Measurements from ENCODE around the gene PGS1.
A peak's percentile ranks its signal among the peaks of the same experiment; 100 is the strongest.

The PGS1 gene

DNA sequence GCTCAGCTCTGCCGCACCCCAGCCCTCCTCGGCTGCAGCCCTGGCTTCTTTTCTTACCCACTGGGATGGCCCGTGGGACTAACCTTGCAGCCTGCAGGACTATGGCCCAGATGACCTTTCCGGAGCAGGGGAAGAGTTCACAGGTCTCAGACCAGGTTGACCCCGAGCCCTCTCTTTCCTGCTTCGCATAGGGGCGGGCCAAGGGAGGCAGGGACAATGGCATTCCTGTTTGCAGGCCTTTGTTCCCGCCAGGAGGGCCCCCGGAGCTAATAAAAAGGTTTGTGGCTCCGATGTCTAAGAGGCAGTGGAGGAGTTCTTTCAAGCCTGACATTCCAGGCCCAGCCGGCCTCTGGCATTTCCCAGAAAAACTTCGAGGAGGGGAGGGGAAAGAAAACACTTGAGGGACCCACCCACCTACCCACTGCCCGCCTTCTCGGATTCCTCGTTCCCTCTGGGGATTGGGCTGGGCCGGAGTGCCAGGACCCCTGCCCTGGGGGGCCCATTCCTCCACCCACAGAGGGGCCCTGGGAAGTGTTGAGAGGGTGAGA lies 12.8 kb upstream of the PGS1 start:
- DNase-seq = no peak

DNA sequence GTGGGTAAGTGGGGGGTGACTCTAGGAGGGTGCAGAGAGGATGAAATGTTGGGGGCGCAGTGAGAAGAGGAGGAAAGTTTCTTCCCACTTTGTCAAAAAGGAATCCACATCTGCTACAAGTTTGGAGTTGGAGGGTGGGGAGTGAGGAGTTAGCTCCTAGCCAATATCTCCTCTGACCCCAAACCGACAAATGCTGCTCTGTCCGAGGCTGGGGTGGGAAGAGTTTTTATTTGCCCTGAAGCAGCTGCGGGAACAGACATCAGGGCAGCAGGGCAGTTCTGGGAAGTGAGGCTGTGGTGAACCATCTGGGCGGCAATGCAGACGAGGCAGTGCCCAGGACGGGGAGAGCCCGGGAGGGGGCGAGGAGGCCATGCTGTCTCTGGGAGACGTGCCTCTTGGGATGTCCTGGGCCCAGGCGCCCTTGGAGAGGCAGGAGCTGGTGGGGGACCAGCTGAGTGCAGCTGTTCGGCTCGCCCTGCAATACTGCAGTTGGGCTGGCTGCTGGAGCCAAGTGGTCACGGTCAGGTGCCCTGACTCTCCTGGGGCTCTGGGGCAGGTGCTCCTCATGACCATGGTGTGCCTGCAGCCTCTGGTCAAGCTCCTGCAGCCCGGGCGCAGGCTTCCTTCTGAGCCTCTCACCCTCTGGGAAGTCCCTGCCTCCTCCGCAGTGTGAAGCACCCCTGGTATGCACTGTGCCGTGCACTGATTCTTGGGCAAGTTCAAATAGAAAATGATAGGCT lies 12.2 kb upstream of the PGS1 start:
- DNase-seq = no peak

DNA sequence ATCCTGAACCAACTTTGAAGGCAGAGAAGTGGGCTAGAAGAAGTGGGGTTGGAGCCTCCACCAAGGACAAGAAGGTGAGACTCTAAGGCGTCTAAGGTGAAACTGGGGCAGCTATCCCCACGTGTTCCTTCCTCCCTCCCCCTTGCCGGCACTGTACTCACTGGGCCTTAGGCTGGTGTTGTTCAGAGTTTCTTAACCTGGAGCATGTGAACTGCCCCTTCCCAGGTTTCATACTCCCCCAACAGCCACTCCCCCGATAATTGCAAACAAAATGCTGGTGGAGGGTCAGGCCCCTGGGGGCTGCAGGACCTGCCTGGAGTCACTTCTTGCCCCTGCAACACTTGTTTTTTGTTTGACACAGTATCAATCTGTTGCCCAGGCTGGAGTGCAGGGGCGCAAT lies 11.3 kb upstream of the PGS1 start:
- DNase-seq = no peak

DNA sequence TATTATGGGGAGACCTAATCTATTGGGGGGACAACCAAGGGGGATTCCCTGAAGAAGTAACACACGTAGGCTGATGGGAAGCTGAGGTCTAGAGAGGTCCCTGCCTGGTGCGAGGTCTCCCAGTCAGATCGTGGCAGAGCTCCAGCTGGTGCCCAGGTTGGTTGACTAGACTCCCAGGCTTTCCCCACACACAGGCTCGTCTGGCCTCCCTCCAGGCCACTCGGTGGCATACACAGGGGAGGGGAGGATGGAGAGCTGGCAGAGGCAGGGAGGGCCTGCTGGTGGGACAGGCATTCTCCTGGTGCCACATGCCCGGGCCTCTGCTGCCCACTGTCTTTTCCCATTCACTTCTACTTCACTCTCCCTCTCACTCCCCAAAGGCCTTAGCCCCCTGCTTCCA lies 10.1 kb upstream of the PGS1 start:
- no peak for DNase-seq

DNA sequence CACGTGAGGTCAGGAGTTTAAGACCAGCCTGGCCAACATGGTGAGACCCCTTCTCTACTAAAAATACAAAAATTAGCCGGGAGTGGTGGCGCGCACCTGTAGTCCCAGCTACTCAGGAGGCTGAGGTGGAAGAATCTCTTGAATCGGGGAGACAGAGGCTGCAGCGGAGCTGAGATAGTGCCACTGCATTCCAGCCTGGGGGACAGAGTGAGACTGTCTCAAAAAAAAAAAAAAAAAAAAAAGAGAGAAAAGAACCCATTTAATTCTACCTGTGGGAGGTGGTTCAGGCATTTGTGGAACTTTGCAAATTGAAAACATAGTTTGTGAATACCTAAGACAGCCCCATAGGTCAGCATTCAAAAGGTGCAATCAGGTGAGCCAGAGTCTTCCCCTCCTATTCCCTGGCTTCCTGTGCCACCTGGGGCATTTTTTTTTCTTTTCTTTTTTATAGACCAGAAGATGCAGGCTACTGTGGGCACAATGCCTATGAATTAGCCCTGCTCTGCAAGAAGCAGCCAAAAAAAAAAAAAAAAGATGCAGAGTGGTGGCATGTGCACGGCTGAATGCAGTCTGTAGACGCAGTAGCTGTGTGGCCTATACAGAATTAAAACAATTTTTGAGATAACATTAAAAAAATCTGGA lies 9.5 kb upstream of the PGS1 start:
- no peak for DNase-seq

DNA sequence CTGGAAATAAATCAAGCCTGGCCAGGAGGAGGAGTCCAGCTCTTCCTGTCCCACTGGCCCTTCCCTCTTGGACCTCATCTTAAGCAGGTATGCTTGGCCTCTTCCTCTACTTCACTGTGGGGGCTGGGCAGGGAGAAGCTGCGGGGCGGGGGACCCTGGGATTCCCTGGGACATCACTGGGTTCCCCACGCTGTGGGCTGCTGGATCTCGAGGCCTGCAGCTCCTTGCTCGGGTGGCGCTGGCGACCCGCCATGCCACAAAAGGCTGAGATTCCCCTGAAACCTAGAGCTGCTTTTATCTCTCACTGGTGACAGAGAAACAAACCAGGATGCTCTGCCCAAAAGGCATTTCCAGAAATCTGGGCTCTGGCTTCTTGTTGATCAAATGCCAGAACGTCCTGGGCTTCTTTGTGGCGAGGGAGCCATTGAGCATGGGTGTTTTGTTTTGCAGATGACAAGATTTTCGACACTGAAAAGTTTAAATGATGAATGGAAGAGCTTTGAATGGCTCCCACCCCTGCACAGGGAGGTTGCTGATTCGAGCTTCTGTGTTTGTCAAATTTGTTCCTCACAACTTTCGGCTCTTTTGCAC lies 8.6 kb upstream of the PGS1 start:
- no peak for DNase-seq

DNA sequence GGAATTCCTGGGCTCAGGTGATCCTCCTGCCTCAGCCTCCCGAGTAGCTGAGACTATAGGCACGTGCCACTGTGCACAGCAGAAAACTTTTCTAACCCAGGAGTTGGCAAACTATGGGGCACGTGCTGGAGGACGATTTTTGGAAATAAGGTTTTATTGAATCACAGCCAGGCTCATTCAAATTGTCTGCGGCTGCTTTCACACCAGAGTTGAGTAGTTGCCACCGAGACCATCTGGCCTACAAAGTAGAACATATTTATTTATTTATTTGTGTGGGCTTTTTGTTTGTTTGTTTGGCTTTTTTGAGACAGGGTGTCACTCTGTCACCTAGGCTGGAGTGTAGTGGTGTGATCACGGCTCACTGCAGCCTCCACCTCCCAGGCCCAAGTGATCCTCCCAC lies 7.4 kb upstream of the PGS1 start:
- no peak for DNase-seq

DNA sequence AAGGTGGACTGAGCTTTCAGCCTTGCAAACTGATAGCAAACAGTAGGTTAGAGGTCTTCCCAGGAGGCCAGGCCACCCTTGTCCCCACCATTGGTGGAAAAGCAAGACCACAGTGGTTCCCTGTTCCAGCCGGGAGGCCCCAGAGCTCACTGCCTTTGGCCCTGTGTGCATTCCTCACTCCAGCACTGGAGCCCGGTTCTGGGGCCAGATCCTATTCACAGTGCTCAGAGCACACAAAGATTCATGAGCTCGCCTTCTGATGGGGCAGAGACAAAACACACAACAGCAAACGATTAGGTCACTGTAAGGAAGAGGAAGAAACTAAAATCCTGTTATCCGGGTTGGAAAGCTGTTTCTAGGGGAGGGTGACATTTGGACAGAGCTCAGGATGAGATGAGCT lies 5.6 kb upstream of the PGS1 start:
- DNase-seq = no peak

DNA sequence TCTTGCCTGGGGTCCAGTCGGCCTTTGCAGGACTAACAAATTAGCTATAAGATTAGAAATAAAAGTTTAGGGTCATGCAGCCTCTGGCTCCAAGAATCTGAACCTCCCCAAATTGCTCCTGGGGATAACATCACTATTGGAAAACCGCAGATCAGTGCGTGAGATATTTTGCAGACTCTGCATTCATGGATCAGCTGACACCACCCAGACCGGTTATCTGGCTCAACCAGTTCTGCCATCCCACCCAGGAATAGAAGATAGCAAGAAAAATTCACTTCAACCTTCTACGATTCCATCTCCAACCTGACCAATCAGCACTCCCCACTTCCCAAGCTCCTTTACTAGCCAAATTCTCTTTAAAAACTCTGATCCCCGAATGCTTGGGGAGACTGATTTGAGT lies 4.3 kb upstream of the PGS1 start:
- no peak for DNase-seq

DNA sequence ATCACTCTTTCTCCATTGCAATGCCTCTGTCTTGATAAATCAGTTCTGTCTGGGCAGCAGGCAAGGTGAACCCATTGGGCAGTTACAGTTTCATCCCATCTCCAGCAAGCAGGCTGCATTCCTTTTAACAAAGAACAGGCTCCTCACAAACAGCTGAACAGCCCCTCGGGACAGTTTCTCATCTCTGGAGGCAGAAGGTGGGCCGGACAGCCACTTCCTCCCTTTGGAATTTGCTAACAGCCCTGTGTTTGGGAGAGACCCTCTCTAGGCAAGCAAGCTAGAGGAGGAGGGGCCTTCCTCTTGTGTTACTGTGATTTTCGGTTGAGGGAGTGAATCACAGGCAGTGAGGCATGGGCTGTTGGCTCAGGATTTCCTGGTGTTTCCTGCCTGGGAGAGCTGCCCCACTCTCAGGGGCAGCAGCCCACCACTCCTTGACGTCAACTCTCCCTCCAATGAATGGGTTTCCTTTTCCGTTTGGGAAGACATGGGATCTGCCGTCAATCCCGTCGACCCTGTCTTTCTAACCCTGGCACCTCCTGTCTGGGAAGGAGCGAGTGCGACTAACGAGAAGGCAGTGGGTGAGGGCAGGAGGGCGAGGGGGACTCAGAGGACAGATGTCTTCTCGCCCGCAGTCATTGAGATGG lies 3.7 kb upstream of the PGS1 start:
- peak; percentile 60 to 76 (median 61) for DNase-seq

DNA sequence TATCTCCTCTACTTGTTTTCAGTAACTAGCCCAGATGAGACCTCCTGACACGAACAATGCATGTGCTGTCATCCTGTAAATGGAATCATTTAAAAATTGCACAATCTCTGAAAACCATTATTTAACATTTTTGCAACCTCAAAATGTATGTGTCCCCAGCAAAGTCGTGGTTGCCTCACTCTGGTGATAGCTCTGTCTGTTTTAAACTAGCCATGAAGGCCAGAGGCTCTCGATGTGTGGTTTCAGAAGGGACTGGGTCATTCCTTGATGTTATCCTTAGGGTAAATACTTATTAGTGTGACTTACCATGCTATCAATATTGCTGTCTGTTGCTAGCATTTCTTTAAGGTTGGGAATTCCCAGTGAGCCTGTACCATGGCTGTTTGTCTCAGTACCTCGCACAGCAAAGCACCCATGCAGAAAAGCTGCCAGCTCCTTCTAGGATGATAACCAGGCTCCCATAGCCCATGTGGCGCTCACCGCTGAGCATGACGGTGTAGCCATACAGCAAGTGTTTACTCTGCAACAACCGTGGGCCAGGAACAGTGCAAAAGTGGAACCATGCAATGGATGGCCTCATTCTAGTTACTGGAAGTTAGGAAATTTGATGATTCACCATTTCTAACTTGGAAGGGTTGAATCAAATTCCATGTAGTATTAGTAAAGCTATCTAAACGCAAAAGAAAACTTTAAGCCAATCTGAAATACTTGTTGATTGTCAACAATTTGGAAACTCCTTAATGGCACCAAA lies 2.9 kb upstream of the PGS1 start:
- DNase-seq = peak; percentile 90 to 98 (median 96)

DNA sequence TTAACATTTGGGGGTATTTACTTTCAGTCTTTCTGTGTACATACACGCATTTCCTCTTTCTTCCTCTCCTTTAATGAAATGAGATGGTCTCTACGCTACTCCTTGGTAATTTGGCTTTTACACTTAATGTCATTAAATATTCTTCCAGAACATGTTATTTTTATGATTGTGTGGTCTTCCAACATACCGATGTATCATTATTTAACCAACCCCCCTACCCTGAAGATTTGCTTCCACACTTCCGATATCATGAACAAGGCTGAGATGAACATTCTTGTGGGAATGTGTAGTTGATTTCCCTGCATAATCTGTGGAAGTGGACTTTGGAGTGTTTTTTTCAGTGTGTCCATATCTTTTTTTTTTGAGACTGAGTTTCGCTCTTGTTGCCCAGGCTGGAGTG lies 2.3 kb upstream of the PGS1 start:
- DNase-seq = no peak

DNA sequence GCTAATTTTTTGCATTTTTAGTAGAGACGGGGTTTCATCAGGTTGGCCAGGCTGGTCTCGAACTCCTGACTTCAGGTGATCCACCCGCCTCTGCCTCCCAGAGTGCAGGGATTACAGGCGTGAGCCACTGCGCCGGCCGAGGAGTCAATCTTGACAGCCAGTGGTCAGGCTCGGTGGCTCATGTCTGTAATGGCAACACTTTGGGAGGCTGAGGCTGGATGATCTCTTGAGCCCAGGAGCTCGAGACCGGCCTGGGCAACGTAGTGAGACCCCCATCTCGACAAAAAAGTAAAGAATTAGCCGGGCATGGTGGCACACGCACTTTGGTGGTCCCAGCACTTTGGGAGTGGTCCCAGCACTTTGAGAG lies 608 bp upstream of the PGS1 start:
- DNase-seq = no peak

DNA sequence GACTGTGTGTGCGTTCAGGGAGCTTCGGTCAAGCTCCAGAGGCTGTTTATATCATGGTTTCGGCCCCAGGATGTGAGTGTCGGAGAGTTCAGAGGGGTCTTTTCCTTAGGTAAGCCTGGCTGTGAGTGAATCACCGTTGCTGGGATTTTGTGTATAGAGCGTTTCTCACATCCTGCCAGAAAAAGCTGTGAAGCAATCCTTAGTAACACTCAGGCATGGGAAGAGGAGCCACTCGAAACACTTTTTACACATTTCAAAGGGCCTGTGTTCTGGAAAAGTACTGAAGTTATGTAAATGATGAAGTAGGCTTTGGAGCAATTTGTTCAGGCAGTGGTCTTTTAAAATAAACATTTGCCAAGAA lies 662 bp downstream of the PGS1 start:
- DNase-seq = peak; percentile 64 to 92 (median 75)

DNA sequence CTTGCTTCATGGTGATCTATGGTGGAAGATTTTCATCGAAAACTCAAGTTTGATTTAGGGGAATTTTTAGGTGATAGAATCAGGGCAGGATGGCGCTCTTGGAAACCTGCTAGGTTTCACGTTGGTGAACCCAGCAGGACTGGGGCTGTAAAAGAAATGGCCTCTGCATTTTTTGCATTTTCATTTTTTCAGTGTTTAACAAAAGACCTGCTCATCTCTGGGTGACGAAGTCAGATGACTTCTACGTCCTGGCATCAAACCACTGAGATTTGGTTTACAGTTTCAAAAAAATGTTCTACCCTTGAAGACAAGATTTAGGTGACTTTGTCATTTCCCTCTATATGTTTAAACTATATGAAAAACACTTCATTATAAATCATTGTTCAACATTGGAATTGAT lies 1.9 kb downstream of the PGS1 start:
- DNase-seq = no peak

DNA sequence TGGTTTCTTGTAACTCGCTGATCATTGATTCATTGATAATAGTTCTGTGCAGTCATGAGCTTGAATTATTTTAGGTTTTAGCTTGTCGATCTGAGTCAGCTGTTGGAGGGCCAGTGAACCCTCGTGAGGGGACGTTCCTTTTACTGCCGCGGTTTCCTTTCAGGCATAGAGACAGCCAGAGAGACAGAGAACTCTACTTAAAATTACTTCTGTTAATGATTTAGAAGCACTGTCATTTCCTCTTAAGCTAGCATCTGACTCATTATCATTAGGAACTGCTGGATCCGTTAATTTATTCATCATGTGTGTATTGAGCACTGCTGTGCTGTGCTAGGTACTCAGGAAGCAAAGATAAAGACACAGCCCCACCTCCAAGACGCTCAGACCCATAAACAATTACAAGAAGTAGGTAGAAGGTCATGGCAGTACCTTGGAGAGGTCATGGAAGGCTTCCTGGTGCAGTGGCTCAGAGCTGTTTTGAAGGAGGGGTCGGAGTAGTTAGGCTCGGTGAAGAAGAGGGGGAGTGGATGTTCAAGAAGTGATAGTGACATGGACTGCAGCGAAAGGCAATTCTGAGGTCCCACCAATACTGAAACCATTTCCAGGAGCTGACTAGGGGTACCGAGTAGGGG lies 3.3 kb downstream of the PGS1 start:
- peak; percentile 79 to 96 (median 89) for DNase-seq

DNA sequence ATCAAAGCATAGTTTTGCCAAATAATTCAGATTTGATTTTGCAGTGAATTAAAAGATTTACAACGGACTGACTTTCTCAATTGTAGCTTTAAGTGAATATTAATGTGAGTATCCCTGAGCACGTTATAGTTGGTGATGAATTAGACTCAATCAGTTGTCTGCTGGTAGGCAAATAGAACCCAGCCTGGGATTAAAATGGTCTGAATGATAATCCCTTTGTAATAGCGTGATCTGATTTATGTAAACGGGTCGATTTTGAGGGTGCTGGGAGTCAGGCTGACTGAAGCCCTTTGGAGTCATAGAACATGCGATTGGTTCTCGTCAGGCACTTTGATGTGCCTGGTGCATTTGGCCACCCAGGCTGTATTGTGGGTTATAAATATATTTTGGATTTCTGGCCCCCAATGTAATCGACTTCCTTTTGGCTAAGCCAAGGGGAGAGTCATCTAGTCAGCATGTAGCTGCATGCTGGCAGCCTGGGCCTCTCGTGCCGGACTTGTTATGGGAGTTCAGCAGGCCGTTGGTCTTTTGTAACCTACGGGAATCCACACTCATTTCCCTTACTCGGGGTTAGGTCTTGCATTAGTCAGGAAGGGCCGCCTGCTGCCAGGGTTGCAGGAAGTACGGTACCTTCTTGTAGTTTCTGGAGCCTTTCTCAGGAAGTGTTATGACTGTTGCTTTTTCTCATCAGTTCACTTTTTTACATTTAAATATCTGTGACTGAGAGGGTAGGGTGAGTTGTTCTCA lies 5.4 kb downstream of the PGS1 start:
- peak; percentile 94 to 99 (median 97) for DNase-seq

DNA sequence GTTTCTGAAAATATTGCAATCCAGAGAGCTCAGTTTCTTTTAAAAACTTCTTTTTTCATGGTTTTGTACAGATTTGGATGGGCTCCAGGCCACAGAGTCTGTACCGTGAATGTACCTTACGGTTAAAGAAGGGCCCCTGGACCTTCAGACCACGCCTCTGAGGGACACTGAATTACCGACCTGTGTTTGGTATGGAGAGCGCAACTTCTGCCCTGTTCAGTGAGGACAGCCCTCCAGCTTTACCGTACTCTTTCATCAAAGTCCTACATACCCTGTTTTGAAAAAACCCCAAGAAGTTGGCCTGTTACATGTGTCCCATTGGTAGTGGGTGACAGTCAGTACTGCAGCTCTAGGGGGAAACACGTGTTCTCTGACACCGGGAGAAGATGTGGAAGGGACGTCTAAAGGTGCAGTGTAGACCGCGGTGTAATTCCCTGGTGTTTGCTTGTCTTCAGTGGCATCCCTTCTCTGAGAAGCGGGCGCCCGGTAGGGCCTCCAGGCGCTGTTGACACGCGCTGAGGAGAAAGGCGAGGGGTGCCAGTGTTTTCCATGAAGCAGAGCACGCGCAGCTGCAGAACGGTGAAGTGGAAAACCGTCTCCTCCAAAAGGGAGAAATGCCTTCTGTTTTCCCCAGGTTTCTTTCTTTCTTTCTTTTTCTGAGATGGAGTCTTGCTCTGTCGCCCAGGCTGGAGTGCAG lies 6.2 kb downstream of the PGS1 start:
- DNase-seq = no peak

DNA sequence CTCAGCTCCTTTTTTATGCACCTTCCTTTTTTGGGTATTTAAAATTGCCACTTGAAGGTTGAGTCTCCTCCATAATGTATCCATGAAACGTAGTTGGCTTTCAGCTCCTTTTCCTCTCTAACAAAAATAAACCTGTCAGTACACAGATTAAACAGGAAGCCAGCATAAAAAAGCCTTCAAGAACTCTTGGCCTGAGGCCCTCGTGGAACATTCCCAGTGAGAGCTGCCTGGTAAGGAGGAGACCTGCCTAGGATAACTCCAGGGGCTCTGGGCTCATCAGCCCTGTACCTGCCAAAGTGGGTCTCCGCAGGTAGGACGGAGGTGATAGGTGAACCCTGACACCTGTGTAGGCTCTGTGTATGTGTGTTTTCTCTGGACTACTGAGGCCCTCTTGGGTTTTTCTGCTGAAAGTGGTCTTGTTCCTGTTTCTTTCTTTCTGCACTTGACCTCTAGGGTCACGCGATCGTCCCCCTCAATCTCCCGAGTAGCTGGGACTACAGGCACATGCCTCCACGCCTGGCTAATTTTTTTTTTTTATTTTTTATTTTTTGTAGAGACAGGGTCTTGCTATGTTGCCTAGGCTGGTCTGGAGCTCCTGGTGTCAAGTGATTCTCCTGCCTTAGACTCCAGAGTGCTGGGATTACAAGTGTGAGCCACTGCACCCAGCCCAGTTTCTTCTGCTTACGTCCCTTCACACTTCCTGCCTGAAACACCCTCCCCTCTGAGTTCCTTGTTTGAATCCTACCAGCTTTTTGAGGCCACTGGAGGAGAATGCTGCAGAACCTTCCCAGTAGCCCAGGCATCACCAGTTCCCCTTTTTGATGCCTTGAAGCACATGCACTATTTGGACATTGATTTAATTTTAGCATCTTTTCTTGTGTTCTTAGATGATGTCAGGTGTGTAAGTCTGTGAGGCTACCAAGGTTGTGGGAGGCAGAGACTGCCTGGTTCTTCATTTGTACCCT lies 9.8 kb downstream of the PGS1 start:
- peak; percentile 88 to 93 (median 90) for DNase-seq

All from suppressor macrophage treated with lipopolysaccharide for 1 hour (primary cell).